NCI-H2107 treated with DMSO at 0.1 percent for 48 hours (cell line): ENCODE data around the gene BPTF.
"Not testable (repeated sequence)": the region's sequence is repeated elsewhere in the genome, so short reads cannot be mapped to it uniquely, and the experiment has no call there.

ENCODE experiments used
- DNase-seq: peaks from one replicate; lab custom pipeline; 2025; ENCODE audit not compliant: unreplicated experiment; lab: John Stamatoyannopoulos, UW

BPTF gene

DNA sequence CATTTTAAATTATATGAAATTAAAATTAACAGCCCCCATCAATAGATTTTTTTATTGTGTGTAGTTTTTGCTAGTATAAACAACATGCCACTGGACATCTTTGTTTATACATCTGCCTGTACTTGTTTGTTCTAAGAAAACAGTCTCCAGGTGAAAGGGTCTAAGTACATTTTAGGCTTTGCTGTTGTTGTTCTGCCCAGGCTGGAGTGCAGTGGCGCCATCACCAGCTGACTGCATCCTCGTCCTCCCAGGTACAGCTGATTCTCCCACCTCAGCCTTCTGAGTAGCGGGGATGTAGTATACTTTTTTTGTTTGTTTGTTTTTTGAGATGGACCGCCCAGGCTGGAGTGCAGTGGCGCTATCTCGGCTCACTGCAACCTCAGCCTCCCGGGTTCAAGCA is 145.5 kb downstream of the BPTF start:
- DNase-seq = no peak

DNA sequence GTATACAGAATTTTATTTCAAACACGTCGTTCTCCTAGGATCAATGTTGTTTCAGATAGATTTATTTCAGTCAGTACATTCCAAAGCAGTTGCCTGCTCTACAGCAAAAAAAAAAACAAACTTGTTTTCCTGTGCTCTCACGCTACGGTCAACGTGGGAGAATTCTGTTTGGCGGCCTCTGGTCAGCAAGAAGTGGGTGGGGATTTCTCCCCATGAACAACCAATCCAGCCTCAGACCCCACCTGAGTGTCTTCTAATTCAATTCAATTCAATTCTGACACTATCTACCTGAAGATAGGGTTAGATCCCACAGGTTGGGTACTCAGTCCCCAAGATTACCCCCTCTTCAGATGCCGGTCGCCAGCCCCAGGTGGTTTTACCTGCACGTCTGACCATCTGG is 148.9 kb downstream of the BPTF start:
- no peak for DNase-seq

GRCh38 chr17:67974598-67975066 is 149.3 kb downstream of the BPTF start:
- DNase-seq = no peak

DNA sequence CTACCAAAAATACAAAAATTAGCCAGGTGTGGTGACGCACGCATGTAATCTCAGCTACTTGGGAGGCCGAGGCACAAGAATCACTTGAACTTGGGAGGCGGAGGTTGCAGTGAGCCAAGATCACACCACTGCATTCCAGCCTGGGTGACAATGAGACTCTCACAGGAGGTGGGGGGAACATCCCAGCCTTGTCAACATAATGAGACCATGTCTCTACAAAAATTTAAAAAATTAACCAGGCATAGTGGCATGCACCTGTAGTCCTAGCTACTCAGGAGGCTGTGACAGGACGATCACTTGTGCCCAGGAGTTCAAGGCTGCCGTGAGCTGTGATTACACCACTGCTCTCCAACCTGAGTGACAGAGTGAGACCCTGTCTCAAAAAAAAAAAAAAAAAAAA is 151.0 kb downstream of the BPTF start:
- not testable (repeated sequence) for DNase-seq

DNA sequence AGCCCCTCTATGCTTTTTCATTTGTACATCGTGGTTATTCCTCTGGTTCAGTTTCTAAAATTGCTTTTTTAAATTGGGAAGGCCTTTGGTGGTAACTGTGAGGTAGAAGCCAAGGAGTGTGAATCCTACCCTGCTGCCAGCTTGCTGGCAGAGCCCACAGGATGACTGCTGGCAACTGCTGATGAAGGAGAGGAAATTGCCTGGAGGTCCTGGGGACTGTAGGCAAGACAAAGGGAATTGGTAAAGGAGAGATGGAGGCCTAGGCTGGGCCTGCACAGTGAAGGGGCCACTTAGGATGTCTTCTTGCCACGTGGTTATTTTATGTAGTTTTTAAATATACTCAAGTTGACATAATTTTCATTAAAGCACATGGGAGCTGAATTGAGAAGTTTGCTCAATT is 155.2 kb downstream of the BPTF start:
- no peak for DNase-seq

DNA sequence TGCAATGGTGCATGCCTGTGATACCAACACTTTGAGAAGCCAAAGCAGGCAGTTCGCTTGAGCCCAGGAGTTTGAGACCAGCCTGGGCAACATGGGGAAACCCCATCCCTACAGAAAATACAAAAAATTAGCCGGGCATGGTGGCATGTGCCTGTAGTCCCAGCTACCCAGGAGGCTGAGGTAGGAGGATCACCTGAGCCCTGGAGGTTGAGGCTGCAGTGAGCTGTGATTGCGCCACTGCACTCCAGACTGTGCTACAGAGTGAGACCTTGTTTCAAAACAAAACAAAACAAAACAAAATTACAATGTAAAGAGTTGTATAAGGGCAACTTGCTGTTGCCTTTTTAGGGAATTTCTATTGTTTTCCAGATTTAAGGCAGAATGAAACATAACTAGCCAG is 155.6 kb downstream of the BPTF start:
- DNase-seq = not testable (repeated sequence)

- no peak for DNase-seq
These were observed 156.8 kb downstream of the BPTF start for GRCh38 chr17:67982034-67982640.

GRCh38 chr17:67982686-67983382 is 157.5 kb downstream of the BPTF start:
- DNase-seq = no peak

GRCh38 chr17:67983383-67983688 is 158.0 kb downstream of the BPTF start:
- DNase-seq = no peak

DNA sequence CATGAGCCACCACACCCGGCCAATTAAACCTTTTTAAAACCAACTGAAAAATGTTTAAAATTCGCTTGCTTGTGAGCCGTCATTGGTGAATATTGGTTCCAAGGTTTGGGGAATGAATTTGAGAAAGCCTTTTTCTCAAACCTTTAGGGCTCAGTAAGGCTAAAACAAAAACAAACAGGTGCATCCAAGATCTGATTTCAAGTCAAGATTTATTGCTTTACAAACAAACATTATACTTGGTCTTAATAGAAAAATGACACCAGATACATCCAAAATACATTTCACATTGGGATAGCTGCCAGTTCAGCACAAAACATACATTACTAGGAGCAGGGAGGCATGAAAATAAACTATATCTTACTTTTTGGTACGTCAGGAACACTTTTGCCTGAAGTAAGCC is 165.6 kb downstream of the BPTF start:
- DNase-seq = peak; percentile 88

- no peak for DNase-seq
These were observed 167.3 kb downstream of the BPTF start for GRCh38 chr17:67992548-67993152.

DNA sequence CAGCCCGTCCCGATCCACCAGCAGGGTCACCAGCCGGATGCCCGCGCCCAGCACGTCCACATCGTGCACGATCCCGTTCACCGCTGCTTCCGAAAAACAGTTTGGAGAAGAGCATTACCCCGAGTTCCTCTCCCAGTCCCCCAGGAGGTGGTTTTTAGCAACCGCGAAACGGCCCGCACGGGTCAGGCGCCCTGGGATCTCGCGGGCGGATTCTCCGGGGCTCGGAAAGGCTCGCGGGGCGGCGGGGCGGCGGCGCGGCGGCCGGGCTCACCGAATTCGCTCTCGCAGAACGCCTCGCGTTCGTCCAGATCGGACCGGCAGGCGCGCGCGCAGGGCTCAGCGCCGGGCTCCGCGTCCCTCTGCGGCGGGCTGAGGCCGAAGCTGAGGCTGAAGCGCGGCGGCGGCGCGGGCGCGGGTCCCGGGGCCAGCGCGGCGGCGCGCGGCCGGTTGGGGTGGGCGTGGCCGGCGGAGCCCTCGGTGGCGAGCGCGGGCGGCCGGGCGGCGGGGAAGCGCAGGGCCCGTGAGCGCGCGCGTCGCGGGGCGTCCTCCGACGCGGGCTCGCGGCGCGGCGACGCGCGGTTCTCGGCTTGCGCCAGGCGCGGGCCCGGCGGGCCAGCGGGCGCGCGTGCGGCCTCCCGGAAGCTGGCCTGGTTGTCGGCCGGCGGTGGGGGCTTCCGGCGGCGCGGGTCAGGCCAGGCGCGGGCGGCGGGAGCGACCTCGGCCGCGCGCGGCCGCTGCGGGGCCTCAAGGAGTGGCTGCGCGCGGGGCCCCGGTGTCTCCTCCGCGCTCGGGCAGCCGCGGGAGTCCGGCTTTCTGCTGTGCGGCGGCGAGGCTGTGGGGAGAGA is 168.1 kb downstream of the BPTF start:
- DNase-seq = peak; percentile 52

DNA sequence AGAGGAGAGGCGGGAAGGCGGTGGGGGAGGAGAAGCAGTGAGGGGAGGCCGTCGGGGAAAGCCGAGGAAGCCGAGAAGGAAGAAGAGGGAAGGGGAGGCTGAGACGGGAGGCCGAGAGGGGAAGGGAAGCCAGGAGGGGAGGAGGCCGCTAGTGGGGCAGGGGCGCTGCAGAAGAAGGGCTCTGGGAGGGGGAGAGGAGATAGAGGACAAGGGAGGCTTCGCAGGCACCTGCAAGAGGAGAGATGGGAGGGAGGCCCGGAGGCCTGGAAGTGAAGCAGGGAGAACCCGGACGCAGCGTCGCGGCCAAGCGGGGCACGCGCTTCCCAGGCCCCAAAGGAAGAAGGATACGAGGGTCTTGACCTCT is 168.7 kb downstream of the BPTF start:
- no peak for DNase-seq

- no peak for DNase-seq
These were observed 169.7 kb downstream of the BPTF start for GRCh38 chr17:67994817-67995569.

- DNase-seq = no peak
These were observed 170.4 kb downstream of the BPTF start for GRCh38 chr17:67995570-67996263.

GRCh38 chr17:67996301-67997171 is 171.2 kb downstream of the BPTF start, which contains the start of gene C17orf58:
TSS of gene C17orf58 (minus strand) at chr17:67996469. CDS start at chr17:67996198, 271 bp downstream.
- DNase-seq = not testable (repeated sequence)

- no peak for DNase-seq
These were observed 173.2 kb downstream of the BPTF start for GRCh38 chr17:67998466-67998865.

DNA sequence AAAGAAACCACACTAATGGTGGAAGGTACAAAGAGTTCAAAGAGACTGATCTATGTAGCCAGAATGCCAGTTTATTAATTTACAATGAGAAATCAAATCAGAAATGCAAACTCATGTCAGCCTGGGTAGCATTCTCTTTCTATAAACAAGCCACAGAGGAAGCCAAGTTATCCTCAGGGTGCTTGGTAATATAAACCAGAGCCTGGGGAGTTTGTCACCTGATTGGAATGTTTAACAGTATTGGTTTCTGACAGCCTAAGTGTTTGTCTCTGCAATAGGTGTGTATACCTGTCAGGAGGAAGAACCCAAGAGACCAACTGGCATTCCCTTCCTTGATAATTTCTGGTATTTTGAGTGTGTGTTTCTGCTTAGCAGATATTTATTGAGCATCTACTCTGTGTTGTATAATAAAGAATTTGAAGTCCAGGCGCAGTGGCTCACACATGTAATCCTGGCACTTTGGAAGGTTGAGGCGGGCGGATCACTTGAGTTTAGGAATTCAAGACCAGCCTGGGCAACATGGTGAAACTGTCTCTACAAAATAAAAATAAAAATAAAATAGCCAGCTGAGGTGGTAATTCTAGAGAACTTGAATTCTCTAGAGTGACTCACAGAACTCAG is 174.1 kb downstream of the BPTF start:
- DNase-seq = peak; percentile 8

DNA sequence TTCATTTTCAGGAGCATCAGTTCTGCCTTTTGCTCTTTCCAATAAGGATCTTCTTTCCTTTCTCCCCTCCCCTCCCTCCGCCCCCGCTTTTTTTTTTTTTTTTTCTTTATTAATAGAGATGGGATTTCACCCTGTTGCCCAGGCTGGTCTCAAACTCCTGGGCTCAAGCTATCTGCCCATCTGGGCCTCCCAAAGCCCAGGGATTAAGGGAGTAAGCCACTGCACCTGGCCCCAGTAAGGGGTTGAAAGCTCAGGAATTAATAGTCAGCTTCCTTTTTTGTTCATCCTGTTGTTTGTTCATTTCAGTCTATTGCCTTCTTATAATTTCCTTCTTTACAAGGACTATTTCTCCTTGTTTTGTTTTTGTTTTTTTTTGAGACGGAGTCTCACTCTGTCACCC is 178.9 kb downstream of the BPTF start:
- no peak for DNase-seq
